Measurements from ENCODE around the gene MAP2K6.
A peak's percentile ranks its signal among the peaks of the same experiment; 100 is the strongest.

Gene MAP2K6

GRCh38 chr17:69503711-69504110, 89.2 kb downstream of the MAP2K6 start:
- H3K4me3 ChIP-seq (ENCODE audit: low read length), result peak overlapping the region; percentile 8; the same call in 1 of the 2 replicates
- no peak for TF ChIP-seq ZNF274 (IDR thresholded peaks at IDR 0.05; ENCODE audit: low read depth, low read length)

DNA sequence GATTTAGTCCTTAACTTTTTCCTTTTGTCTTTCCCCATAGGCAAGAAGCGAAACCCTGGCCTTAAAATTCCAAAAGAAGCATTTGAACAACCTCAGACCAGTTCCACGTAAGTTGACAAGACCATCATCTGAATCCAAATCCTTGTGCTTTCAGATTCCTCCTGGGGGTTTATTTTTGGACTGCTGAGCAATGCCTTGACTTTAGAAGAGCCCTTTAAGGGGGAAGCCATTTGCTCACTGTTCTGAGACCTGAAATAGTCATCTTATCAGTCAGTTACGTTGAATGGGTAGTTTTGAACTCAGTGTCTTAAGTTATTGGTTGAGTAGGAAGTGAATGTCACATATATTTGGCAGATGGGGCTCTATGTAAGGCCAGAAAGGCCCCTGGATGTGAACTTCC, 91.2 kb downstream of the MAP2K6 start:
- TF ChIP-seq ZNF274 (IDR thresholded peaks at IDR 0.05; ENCODE audit: low read depth, low read length), result no peak
- no peak overlapping the region for H3K4me3 ChIP-seq (ENCODE audit: low read length)

DNA sequence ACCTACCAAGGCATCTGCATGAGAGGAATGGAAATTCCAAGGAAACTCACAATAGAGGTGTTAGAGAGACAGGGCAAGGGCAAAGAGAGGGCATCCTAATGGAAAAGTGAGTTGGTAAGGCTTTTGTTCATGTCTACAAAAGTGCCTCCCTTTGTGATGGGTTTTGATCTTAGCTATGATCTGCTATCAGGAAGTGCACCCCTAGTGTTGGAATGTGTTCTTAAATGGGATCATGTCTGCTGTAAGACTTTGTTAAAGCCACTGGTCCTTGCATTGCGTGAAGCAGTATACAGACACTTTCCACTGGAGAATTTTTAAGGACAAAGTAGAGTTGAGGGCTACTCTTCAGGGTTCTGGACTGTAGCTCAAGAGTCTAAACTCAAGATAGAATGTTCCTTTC, 92.0 kb downstream of the MAP2K6 start:
- TF ChIP-seq ZNF274 (IDR thresholded peaks at IDR 0.05; ENCODE audit: low read depth, low read length), result no peak
- H3K4me3 ChIP-seq (ENCODE audit: low read length), result no peak overlapping the region

DNA sequence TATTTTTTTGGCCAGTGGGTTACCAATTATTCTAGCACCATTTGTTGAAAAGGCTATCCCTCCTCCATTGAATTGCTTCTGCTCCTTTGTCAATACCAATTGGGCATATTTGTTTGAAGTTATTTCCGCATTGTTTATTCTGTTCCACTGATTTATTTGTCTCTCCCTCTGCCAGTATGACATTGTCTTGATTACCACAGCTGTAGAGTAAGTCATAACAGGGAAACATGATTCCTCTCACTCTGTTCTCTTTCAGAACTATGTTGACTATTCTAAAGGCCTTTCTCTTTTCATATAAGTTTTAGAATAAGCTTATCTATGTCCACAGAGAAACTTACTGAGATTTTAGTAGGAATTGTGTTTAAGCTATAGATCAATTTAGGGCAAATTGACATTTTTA, 94.3 kb downstream of the MAP2K6 start:
- no peak overlapping the region for H3K4me3 ChIP-seq (ENCODE audit: low read length)
- TF ChIP-seq ZNF274 (IDR thresholded peaks at IDR 0.05; ENCODE audit: low read depth, low read length), result no peak

GRCh38 chr17:69511250-69511649, 96.8 kb downstream of the MAP2K6 start:
- no peak overlapping the region for H3K4me3 ChIP-seq (ENCODE audit: low read length)
- no peak for TF ChIP-seq ZNF274 (IDR thresholded peaks at IDR 0.05; ENCODE audit: low read depth, low read length)

DNA sequence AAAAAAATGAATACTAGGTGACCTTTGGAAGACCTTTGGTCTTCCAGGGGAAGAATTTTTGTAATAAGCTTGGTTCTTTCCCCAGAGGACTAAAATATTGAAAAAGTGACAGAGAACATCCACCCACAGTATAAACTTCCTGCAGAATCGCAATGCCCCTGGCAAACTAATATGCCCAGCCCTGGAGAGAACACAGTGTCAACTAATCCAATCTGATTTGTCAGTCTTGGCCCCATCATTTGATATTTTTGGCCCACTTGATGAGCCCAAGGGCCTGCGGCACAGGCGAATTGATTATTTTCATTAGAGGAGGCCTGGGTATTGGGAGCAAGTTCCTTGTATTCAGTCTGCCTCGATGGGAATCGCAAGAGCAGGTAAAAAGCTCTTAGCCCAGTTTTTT, 98.4 kb downstream of the MAP2K6 start:
- no peak overlapping the region for H3K4me3 ChIP-seq (ENCODE audit: low read length)
- TF ChIP-seq ZNF274 (IDR thresholded peaks at IDR 0.05; ENCODE audit: low read depth, low read length), result no peak

DNA sequence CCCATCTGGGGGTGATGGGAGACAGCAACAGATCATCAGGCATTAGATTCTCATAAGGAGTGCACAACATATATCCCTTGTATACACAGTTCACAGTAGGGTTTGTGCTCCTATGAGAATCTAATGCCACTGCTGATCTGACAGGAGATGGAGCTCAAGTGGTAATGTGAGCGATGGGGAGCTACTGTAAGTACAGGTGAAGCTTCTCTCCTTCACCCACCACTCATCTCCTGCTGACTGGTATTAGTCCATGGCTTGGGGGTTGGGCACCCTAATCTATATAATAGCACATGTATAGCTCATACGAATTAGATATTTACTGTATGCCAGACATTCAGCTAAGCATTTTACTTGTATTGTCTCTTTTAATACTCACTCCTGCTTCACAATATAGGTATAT, 101.7 kb downstream of the MAP2K6 start:
- TF ChIP-seq ZNF274 (IDR thresholded peaks at IDR 0.05; ENCODE audit: low read depth, low read length), result no peak
- H3K4me3 ChIP-seq (ENCODE audit: low read length), result no peak overlapping the region

DNA sequence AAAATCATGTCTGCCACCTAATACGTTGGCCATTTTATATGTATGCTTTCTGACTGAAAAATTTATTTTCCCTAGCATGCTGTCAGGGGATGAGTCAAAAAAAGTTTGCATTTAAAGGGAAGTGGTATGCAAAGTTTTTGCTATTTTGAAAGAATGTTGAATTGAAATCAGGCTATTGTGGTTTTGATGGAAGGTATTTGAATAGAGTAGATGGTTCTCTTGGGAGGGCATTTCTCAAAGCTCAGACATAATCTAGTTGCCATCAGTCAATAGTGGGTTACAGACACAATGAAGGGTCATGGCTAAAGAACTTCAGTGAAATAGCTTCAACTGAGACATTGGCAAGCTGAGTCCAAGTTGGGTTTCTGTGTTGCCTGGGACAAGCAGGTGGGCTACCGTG, 102.4 kb downstream of the MAP2K6 start:
- H3K4me3 ChIP-seq (ENCODE audit: low read length), result peak overlapping the region; percentile 56; the same call in 1 of the 2 replicates
- TF ChIP-seq ZNF274 (IDR thresholded peaks at IDR 0.05; ENCODE audit: low read depth, low read length), result no peak

DNA sequence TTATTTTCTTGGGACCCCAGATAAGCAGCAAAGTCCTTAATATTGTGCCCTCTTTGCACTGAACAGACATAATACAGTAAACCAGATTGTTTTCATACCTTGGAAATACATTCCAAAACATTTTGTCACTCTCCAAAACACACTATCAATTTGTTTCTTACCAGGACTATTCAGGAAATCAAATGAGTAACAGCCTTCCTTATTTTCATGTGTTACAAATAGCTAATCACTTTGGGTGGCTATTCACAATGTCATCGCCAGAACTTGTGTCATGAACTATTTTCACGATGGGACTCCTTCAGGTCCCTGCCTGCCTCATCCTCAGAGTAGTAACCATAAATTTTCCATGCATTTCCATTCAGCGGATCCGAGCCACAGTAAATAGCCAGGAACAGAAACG, 104.5 kb downstream of the MAP2K6 start:
- TF ChIP-seq ZNF274 (IDR thresholded peaks at IDR 0.05; ENCODE audit: low read depth, low read length), result no peak

DNA sequence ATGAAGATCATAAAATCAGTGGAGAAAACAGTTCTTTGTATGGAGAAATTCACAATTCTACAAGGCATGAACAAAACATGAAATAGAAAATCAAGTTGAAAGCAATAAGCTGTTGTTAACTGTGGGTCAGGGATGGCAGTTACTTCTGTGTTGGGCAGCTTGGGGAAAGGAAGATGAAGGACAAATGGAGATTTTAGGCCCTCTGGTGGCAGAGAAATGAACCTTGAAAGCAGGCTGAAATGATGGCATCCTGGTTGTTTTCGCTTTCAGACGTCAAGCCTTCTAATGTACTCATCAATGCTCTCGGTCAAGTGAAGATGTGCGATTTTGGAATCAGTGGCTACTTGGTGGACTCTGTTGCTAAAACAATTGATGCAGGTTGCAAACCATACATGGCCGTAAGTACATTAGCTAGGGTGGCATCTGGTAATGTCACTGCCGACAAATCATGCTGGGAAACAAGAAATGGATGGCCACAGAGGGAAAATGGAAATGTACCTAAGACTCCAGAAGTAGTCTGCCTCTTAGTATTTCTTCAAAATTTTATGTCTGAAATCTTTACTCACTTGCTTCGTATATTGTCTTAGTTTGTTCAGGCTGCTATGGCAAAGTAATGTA, 108.9 kb downstream of the MAP2K6 start:
- no peak overlapping the region for H3K4me3 ChIP-seq (ENCODE audit: low read length)
- TF ChIP-seq ZNF274 (IDR thresholded peaks at IDR 0.05; ENCODE audit: low read depth, low read length), result no peak

More for the DNA sequence above, 104.5 kb downstream of the MAP2K6 start:
- no peak overlapping the region for H3K4me3 ChIP-seq (ENCODE audit: low read length)

GRCh38 chr17:69524854-69525253, 110.4 kb downstream of the MAP2K6 start:
- H3K4me3 ChIP-seq (ENCODE audit: low read length), result no peak overlapping the region
- no peak for TF ChIP-seq ZNF274 (IDR thresholded peaks at IDR 0.05; ENCODE audit: low read depth, low read length)

- TF ChIP-seq ZNF274 (IDR thresholded peaks at IDR 0.05; ENCODE audit: low read depth, low read length), result no peak
- H3K4me3 ChIP-seq (ENCODE audit: low read length), result no peak overlapping the region
Observed at GRCh38 chr17:69525920-69526841, 111.7 kb downstream of the MAP2K6 start.

- no peak for TF ChIP-seq ZNF274 (IDR thresholded peaks at IDR 0.05; ENCODE audit: low read depth, low read length)
- H3K4me3 ChIP-seq (ENCODE audit: low read length), result no peak overlapping the region
Observed at GRCh38 chr17:69528035-69528434, 113.5 kb downstream of the MAP2K6 start.

- TF ChIP-seq ZNF274 (IDR thresholded peaks at IDR 0.05; ENCODE audit: low read depth, low read length), result no peak
- H3K4me3 ChIP-seq (ENCODE audit: low read length), result no peak overlapping the region
Observed at GRCh38 chr17:69533481-69534234, 119.2 kb downstream of the MAP2K6 start.
